Myocyte (in vitro differentiated cells): ENCODE results near the gene CC2D2B. TPM values are rescaled to one million over a fixed set of nuclear protein-coding genes. Genes with fewer than 3 reads are reported as not detected.
A peak's percentile ranks its signal among the peaks of the same experiment; 100 is the strongest.

Source experiments
- DNase-seq: peaks from one replicate; pipeline ENCODE4 v3.0.0-alpha.2; 2012; ENCODE audit warnings: low read depth
- microRNA-seq: library from miRNA; unstranded; fragments of <30 nt; microRNA quantifications from one replicate; pipeline ENCODE4, GENCODE V29; 2016
- total RNA-seq: library from RNA; depleted of rRNA; stranded (reverse); fragments of >200 nt; gene quantifications from 2 replicates; pipeline ENCODE4 v1.2.3, GENCODE V29; 2014

Gene CC2D2B
- total RNA-seq, 1 donor from 2014 or later: 0.35 TPM

GRCh38 chr10:96077156-96077555 lies 169.4 kb downstream of the CC2D2B start:
- DNase-seq: no peak

GRCh38 chr10:96082153-96082552 lies 174.4 kb downstream of the CC2D2B start:
- no peak for DNase-seq

Small RNAs within 50 kb of the gene (microRNA-seq; reads per million reads assigned to microRNA genes)
- 6.6 reads per million, percentile 27 among the genes with 10 or more reads in this experiment for gene MIR3157

Other genes with a start within 250 kb of the CC2D2B start
- gene TCTN3, start 214.0 kb upstream of the CC2D2B start, total RNA-seq: 33.9 and 35.4 TPM in 2 replicates
- 0.21 and 1.0 TPM in 2 replicates for gene ENTPD1, start 151.8 kb upstream of the CC2D2B start, total RNA-seq
- gene CCNJ, start 135.6 kb downstream of the CC2D2B start, total RNA-seq: 6.3 and 8.2 TPM in 2 replicates
- 15.4 and 15.9 TPM in 2 replicates for gene ZNF518A, start 222.3 kb downstream of the CC2D2B start, total RNA-seq